ENCODE results near the gene C16orf78.

The C16orf78 gene

GRCh38 chr16:49373504-49373903 lies at the start of gene C16orf78:
Gene C16orf78 (plus strand): TSS chr16:49373804. CDS start chr16:49373940, 136 bp downstream.
- no peak for FAIRE-seq

- no peak for FAIRE-seq
Observed at GRCh38 chr16:49324703-49325102, 48.9 kb upstream of the C16orf78 start.

- FAIRE-seq, result no peak
Observed at GRCh38 chr16:49327466-49327865, 46.1 kb upstream of the C16orf78 start.

- FAIRE-seq, result no peak
Observed at GRCh38 chr16:49328325-49328724, 45.3 kb upstream of the C16orf78 start.

GRCh38 chr16:49330562-49331201 lies 42.9 kb upstream of the C16orf78 start:
- FAIRE-seq, result no peak

GRCh38 chr16:49332589-49333258 lies 40.9 kb upstream of the C16orf78 start:
- FAIRE-seq, result no peak

GRCh38 chr16:49333259-49333597 lies 40.4 kb upstream of the C16orf78 start:
- no peak for FAIRE-seq

- no peak for FAIRE-seq
Observed at GRCh38 chr16:49335828-49336227, 37.8 kb upstream of the C16orf78 start.

- no peak for FAIRE-seq
Observed at GRCh38 chr16:49336581-49336980, 37.0 kb upstream of the C16orf78 start.

GRCh38 chr16:49337814-49338350 lies 35.7 kb upstream of the C16orf78 start:
- FAIRE-seq, result no peak

- FAIRE-seq, result no peak
Observed at GRCh38 chr16:49338611-49339265, 34.9 kb upstream of the C16orf78 start.

GRCh38 chr16:49340466-49340865 lies 33.1 kb upstream of the C16orf78 start:
- FAIRE-seq, result no peak

GRCh38 chr16:49341706-49342105 lies 31.9 kb upstream of the C16orf78 start:
- no peak for FAIRE-seq

GRCh38 chr16:49342336-49343265 lies 31.0 kb upstream of the C16orf78 start:
- FAIRE-seq, result no peak

- no peak for FAIRE-seq
Observed at GRCh38 chr16:49343291-49343690, 30.3 kb upstream of the C16orf78 start.

- no peak for FAIRE-seq
Observed at GRCh38 chr16:49344401-49344800, 29.2 kb upstream of the C16orf78 start.

- FAIRE-seq, result no peak
Observed at GRCh38 chr16:49345829-49346228, 27.8 kb upstream of the C16orf78 start.

- FAIRE-seq, result no peak
Observed at GRCh38 chr16:49346459-49346858, 27.1 kb upstream of the C16orf78 start.

- FAIRE-seq, result no peak
Observed at GRCh38 chr16:49347476-49347875, 26.1 kb upstream of the C16orf78 start.

- no peak for FAIRE-seq
Observed at GRCh38 chr16:49348408-49349176, 25.0 kb upstream of the C16orf78 start.

GRCh38 chr16:49349446-49350168 lies 24.0 kb upstream of the C16orf78 start:
- no peak for FAIRE-seq
